ENCODE results near the gene INCENP.

The INCENP gene

DNA sequence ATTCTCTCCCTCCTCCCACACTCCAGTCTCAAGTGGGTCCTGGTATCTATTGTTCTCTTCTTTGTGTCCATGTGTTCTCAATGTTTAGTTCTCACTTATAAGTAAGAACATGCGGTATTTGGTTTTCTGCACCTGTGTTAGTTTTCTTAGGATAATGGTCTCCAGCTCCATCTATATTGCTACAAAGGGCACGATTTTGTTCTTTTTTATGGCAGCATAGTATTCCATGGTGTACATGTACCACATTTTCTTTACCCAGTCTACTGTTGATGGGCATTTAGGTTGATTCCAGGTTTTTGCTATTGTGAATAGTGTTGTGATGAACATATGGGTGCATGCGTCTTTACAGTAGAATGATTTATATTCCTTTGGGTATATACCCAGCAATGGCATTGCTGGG is 4.2 kb upstream of the INCENP start:
- TF ChIP-seq, protein P1, sequence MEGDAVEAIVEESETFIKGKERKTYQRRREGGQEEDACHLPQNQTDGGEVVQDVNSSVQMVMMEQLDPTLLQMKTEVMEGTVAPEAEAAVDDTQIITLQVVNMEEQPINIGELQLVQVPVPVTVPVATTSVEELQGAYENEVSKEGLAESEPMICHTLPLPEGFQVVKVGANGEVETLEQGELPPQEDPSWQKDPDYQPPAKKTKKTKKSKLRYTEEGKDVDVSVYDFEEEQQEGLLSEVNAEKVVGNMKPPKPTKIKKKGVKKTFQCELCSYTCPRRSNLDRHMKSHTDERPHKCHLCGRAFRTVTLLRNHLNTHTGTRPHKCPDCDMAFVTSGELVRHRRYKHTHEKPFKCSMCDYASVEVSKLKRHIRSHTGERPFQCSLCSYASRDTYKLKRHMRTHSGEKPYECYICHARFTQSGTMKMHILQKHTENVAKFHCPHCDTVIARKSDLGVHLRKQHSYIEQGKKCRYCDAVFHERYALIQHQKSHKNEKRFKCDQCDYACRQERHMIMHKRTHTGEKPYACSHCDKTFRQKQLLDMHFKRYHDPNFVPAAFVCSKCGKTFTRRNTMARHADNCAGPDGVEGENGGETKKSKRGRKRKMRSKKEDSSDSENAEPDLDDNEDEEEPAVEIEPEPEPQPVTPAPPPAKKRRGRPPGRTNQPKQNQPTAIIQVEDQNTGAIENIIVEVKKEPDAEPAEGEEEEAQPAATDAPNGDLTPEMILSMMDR (IDR thresholded peaks at IDR 0.05; ENCODE audit: borderline replicate concordance, extremely low read depth, low read length, poor library complexity, severe bottlenecking) = no peak
- TF ChIP-seq EZH2 (IDR thresholded peaks at IDR 0.05; ENCODE audit: borderline replicate concordance, low read depth, low read length, severe bottlenecking) = no peak
- H3K4me3 ChIP-seq (ENCODE audit: low read depth in 1 of 2, low read length in 2 of 2) = no peak overlapping the region
- H3K4me1 ChIP-seq (ENCODE audit: insufficient read depth, low read length) = peaks cover 7% of the 10 kb centered on the region
- no peaks in the 10 kb centered on the region for H3K27me3 ChIP-seq (ENCODE audit: insufficient read depth, low read length, poor library complexity)
- no peaks in the 10 kb centered on the region for H3K9me3 ChIP-seq (ENCODE audit: insufficient read depth, low read length, severe bottlenecking)
- no peak for DNase-seq
- H3K9ac ChIP-seq (ENCODE audit: low read depth, low read length) = no peak overlapping the region
- H3K79me2 ChIP-seq (ENCODE audit: insufficient read depth, low read length) = peaks cover 8% of the 10 kb centered on the region
- ATAC-seq (ENCODE audit: insufficient read depth, low read depth) = no peak
- no peak overlapping the region for H3K4me2 ChIP-seq (ENCODE audit: insufficient read depth, low read length)
- H4K20me1 ChIP-seq (ENCODE audit: insufficient read depth, low read length) = peaks cover 1% of the 10 kb centered on the region; the same call in 1 of the 2 replicates
- no peak overlapping the region for H2AFZ ChIP-seq (ENCODE audit: low read depth, low read length)
- peaks cover 6% of the 10 kb centered on the region; the same call in 1 of the 2 replicates for H3K36me3 ChIP-seq (ENCODE audit: insufficient read depth, low read length)
- H3K27ac ChIP-seq (ENCODE audit: low read length) = no peak overlapping the region

- Histone ChIP-seq H2AFZ (ENCODE audit: low read depth, low read length) (no peak overlapping the region), H3K27me3 (ENCODE audit: insufficient read depth, low read length, poor library complexity) (no peaks in the 10 kb centered on the region), H3K36me3 (ENCODE audit: insufficient read depth, low read length) (peaks cover 6% of the 10 kb centered on the region; the same call in 1 of the 2 replicates), H3K4me1 (ENCODE audit: insufficient read depth, low read length) (peaks cover 10% of the 10 kb centered on the region), H3K79me2 (ENCODE audit: insufficient read depth, low read length) (peaks cover 12% of the 10 kb centered on the region), H3K4me3 (ENCODE audit: low read depth in 1 of 2, low read length in 2 of 2) (no peak overlapping the region), H3K9ac (ENCODE audit: low read depth, low read length) (no peak overlapping the region), H4K20me1 (ENCODE audit: insufficient read depth, low read length) (peaks cover 6% of the 10 kb centered on the region), H3K27ac (ENCODE audit: low read length) (no peak overlapping the region), H3K4me2 (ENCODE audit: insufficient read depth, low read length) (no peak overlapping the region), H3K9me3 (ENCODE audit: insufficient read depth, low read length, severe bottlenecking) (no peaks in the 10 kb centered on the region)
- DNase-seq (no peak), ATAC-seq (ENCODE audit: insufficient read depth, low read depth) (no peak)
- TF ChIP-seq, protein P1 (IDR thresholded peaks at IDR 0.05; ENCODE audit: borderline replicate concordance, extremely low read depth, low read length, poor library complexity, severe bottlenecking) = no peak
- TF ChIP-seq EZH2 (IDR thresholded peaks at IDR 0.05; ENCODE audit: borderline replicate concordance, low read depth, low read length, severe bottlenecking) = no peak
Observed at GRCh38 chr11:62120001-62120400, 3.8 kb upstream of the INCENP start.

DNA sequence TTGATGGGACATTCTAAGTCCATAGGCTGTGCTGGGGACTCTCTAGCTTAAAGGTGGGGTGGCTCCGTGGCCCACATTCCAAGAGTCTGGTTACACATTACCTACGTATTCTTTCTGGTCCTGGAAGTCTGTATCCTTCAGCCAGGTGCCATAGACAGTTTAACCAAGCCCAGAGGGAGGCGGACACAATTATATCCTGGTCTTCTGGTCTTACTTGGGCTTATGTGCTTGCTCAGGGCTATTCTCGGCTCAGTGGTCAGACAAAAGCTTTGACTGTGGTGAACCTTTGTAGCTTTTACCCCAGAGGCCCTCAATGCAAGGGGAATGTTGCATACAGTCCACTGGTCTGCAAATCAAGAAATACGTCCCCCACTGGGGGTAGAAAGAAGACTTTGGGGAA is 3.4 kb upstream of the INCENP start:
- peaks cover 9% of the 10 kb centered on the region; the same call in 1 of the 2 replicates for H3K36me3 ChIP-seq (ENCODE audit: insufficient read depth, low read length)
- no peak overlapping the region for H2AFZ ChIP-seq (ENCODE audit: low read depth, low read length)
- no peak for DNase-seq
- H3K27me3 ChIP-seq (ENCODE audit: insufficient read depth, low read length, poor library complexity) = no peaks in the 10 kb centered on the region
- H3K9ac ChIP-seq (ENCODE audit: low read depth, low read length) = no peak overlapping the region
- H3K4me2 ChIP-seq (ENCODE audit: insufficient read depth, low read length) = no peak overlapping the region
- peaks cover 17% of the 10 kb centered on the region for H3K79me2 ChIP-seq (ENCODE audit: insufficient read depth, low read length)
- H3K9me3 ChIP-seq (ENCODE audit: insufficient read depth, low read length, severe bottlenecking) = no peaks in the 10 kb centered on the region
- no peak overlapping the region for H3K27ac ChIP-seq (ENCODE audit: low read length)
- peaks cover 14% of the 10 kb centered on the region for H3K4me1 ChIP-seq (ENCODE audit: insufficient read depth, low read length)
- ATAC-seq (ENCODE audit: insufficient read depth, low read depth) = no peak
- TF ChIP-seq EZH2 (IDR thresholded peaks at IDR 0.05; ENCODE audit: borderline replicate concordance, low read depth, low read length, severe bottlenecking) = no peak
- TF ChIP-seq, protein P1 (IDR thresholded peaks at IDR 0.05; ENCODE audit: borderline replicate concordance, extremely low read depth, low read length, poor library complexity, severe bottlenecking) = no peak
- H4K20me1 ChIP-seq (ENCODE audit: insufficient read depth, low read length) = peaks cover 10% of the 10 kb centered on the region
- no peak overlapping the region for H3K4me3 ChIP-seq (ENCODE audit: low read depth in 1 of 2, low read length in 2 of 2)

- H3K4me3 ChIP-seq (ENCODE audit: low read depth in 1 of 2, low read length in 2 of 2) = no peak overlapping the region
- peaks cover 33% of the 10 kb centered on the region for H3K79me2 ChIP-seq (ENCODE audit: insufficient read depth, low read length)
- no peak for DNase-seq
- no peak for ATAC-seq (ENCODE audit: insufficient read depth, low read depth)
- H3K4me2 ChIP-seq (ENCODE audit: insufficient read depth, low read length) = no peak overlapping the region
- no peaks in the 10 kb centered on the region for H3K27me3 ChIP-seq (ENCODE audit: insufficient read depth, low read length, poor library complexity)
- peak overlapping the region; percentile 36; the same call in 1 of the 2 replicates for H2AFZ ChIP-seq (ENCODE audit: low read depth, low read length)
- H3K9me3 ChIP-seq (ENCODE audit: insufficient read depth, low read length, severe bottlenecking) = no peaks in the 10 kb centered on the region
- peaks cover 30% of the 10 kb centered on the region for H3K4me1 ChIP-seq (ENCODE audit: insufficient read depth, low read length)
- no peak for TF ChIP-seq EZH2 (IDR thresholded peaks at IDR 0.05; ENCODE audit: borderline replicate concordance, low read depth, low read length, severe bottlenecking)
- TF ChIP-seq, protein P1 (IDR thresholded peaks at IDR 0.05; ENCODE audit: borderline replicate concordance, extremely low read depth, low read length, poor library complexity, severe bottlenecking) = peak; percentile 44
- H3K9ac ChIP-seq (ENCODE audit: low read depth, low read length) = no peak overlapping the region
- peaks cover 24% of the 10 kb centered on the region for H4K20me1 ChIP-seq (ENCODE audit: insufficient read depth, low read length)
- H3K36me3 ChIP-seq (ENCODE audit: insufficient read depth, low read length) = peaks cover 24% of the 10 kb centered on the region
- no peak overlapping the region for H3K27ac ChIP-seq (ENCODE audit: low read length)
Observed at GRCh38 chr11:62122076-62122475, 1.7 kb upstream of the INCENP start.
